Measurements from ENCODE around the gene RNASE9.

DNA sequence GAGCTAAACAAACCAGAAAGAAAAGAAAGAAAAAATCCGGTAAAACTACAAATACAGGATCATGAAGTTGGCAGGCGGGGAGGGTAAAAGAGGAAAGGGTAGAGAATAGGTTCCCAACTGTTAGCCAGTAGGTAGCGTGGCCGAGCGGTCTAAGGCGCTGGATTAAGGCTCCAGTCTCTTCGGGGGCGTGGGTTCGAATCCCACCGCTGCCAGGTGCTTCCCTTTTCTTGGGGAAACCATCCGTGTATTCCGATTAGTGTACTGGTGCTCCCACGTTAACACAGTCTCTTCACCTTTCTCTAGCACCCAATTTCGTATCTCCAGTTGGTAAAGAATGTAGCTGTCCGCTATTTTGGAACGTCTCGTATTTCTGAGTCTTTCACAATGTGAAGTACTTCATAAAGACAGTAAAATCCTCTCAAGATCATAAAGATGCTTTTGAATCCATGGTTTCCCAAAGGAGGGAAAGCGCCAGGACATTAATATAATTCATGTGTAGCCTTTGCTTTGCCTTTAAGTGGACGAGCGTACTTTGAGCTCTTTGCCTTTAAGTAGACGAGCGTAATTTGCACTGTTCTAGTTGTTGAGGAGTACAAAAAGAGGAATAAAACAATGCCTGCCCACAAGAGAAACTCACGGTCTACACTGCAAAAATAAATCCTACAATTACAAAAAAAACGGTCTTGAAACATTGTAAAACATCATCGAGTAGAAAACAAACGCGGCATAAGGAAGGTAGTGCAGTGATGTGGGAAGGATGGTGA lies 49.3 kb upstream of the RNASE9 start:
- TF ChIP-seq, protein P1, sequence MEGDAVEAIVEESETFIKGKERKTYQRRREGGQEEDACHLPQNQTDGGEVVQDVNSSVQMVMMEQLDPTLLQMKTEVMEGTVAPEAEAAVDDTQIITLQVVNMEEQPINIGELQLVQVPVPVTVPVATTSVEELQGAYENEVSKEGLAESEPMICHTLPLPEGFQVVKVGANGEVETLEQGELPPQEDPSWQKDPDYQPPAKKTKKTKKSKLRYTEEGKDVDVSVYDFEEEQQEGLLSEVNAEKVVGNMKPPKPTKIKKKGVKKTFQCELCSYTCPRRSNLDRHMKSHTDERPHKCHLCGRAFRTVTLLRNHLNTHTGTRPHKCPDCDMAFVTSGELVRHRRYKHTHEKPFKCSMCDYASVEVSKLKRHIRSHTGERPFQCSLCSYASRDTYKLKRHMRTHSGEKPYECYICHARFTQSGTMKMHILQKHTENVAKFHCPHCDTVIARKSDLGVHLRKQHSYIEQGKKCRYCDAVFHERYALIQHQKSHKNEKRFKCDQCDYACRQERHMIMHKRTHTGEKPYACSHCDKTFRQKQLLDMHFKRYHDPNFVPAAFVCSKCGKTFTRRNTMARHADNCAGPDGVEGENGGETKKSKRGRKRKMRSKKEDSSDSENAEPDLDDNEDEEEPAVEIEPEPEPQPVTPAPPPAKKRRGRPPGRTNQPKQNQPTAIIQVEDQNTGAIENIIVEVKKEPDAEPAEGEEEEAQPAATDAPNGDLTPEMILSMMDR (IDR thresholded peaks at IDR 0.05; ENCODE audit: low read depth, low read length), result no peak
- no peak for TF ChIP-seq EZH2phosphoT487 (IDR thresholded peaks at IDR 0.05; ENCODE audit: low read depth)
